Upper lobe of left lung (tissue), 6 donors: ENCODE measurements around the gene CLASP1. TPM values are rescaled to one million over a fixed set of nuclear protein-coding genes. Genes with fewer than 3 reads are reported as not detected.

Experiments
- ATAC-seq, 2 donors: fragments of 200-7000 bp; cut with Tn5 transposase; one replicate each; pipeline ENCODE4 v1.9.1; 2022; ENCODE audit warnings: mild to moderate bottlenecking in 2 of 2, moderate library complexity in 2 of 2; ENCODE audit not compliant: low FRiP score in 2 of 2
- DNase-seq, 2 donors: peaks; one replicate each; pipeline ENCODE4 v3.0.0-alpha.2; 2019 to 2020
- H3K27ac ChIP-seq, 4 donors: fragments of 200-600 bp; sonication (generic); one replicate each; pipeline ENCODE4 v1.5.1; 2016 to 2019
- H3K27me3 ChIP-seq, 4 donors: fragments of 200-600 bp; sonication (generic); one replicate each; pipeline ENCODE4 v1.5.1; 2017 to 2019
- H3K36me3 ChIP-seq, 4 donors: fragments of 200-600 bp; sonication (generic); one replicate each; pipeline ENCODE4 v1.5.1; 2016 to 2019
- H3K4me1 ChIP-seq, 4 donors: fragments of 200-600 bp; sonication (generic); one replicate each; pipeline ENCODE4 v1.5.1; 2018 to 2019
- H3K4me3 ChIP-seq, 4 donors: fragments of 200-600 bp; sonication (generic); one replicate each; pipeline ENCODE4 v1.5.1; 2017 to 2019; ENCODE audit warnings: mild to moderate bottlenecking in 2 of 4, moderate library complexity in 1 of 4
- H3K9me3 ChIP-seq, 4 donors: fragments of 200-600 bp; sonication (generic); one replicate each; pipeline ENCODE4 v1.5.1; 2018 to 2019
- EP300 ChIP-seq, 4 donors: sonication (generic); formaldehyde crosslinking; IDR thresholded peaks; one replicate each; pipeline ENCODE4 v1.5.1; 2017; ENCODE audit warnings: antibody characterized with exemption in 4 of 4, control low read depth in 2 of 4
- POLR2A ChIP-seq, 4 donors: fragments of 450-650 bp; IDR thresholded peaks; one replicate each; pipeline ENCODE4 v1.5.1; 2016 to 2017; ENCODE audit warnings: antibody characterized with exemption in 4 of 4, mild to moderate bottlenecking in 2 of 4
- POLR2AphosphoS5 ChIP-seq, 2 donors: sonication (generic); formaldehyde crosslinking; IDR thresholded peaks; one replicate each; pipeline ENCODE4 v1.5.1; 2017; ENCODE audit warnings: antibody characterized with exemption in 2 of 2
- WGBS, 2 donors: methylation state at CpG; one replicate each; pipeline ENCODE4 v1.1.5; 2017 to 2018; 5-methylcytosine and 5-hydroxymethylcytosine counted together
- total RNA-seq, 6 donors: library from RNA; depleted of rRNA in 4 of 6; stranded (reverse); fragments of >200 nt in 4 of 6; gene quantifications; one replicate each; pipeline versions ENCODE4 v1.1.0 to v1.2.1, GENCODE V29; 2016 to 2021
- TF ChIP-seq, protein P1 (sequence below), 6 experiments: fragments of 450-650 bp in 4 of 6; fragments of 200-600 bp in 2 of 6; sonication (generic) in 2 of 6; IDR thresholded peaks; one replicate each; pipeline ENCODE4 v1.5.1; 2016 to 2019; ENCODE audit warnings: antibody characterized with exemption in 6 of 6
- donor health status: DM: no; HTN: no; CAD: no; lungs with moderate emphysema.
- donor health status: DM: no; HTN: yes; CAD: no; lungs with severe emphysema.

CLASP1 gene
- total RNA-seq, 6 donors from 2014 or later = 36.3 to 95.3 (median 46.8) TPM

GRCh38 chr2:121582272-121582671 is 67.0 kb downstream of the CLASP1 start:
- DNase-seq = no peak
- TF ChIP-seq, protein P1, sequence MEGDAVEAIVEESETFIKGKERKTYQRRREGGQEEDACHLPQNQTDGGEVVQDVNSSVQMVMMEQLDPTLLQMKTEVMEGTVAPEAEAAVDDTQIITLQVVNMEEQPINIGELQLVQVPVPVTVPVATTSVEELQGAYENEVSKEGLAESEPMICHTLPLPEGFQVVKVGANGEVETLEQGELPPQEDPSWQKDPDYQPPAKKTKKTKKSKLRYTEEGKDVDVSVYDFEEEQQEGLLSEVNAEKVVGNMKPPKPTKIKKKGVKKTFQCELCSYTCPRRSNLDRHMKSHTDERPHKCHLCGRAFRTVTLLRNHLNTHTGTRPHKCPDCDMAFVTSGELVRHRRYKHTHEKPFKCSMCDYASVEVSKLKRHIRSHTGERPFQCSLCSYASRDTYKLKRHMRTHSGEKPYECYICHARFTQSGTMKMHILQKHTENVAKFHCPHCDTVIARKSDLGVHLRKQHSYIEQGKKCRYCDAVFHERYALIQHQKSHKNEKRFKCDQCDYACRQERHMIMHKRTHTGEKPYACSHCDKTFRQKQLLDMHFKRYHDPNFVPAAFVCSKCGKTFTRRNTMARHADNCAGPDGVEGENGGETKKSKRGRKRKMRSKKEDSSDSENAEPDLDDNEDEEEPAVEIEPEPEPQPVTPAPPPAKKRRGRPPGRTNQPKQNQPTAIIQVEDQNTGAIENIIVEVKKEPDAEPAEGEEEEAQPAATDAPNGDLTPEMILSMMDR (IDR thresholded peaks at IDR 0.05) = no peak
- no peak for TF ChIP-seq POLR2AphosphoS5 (IDR thresholded peaks at IDR 0.05)
- TF ChIP-seq EP300 (IDR thresholded peaks at IDR 0.05) = no peak
- TF ChIP-seq POLR2A (IDR thresholded peaks at IDR 0.05) = no peak
- no peak overlapping the region for H3K4me3 ChIP-seq
- no peaks in the 10 kb centered on the region for H3K9me3 ChIP-seq
- H3K36me3 ChIP-seq = no peaks in the 10 kb centered on the region
- H3K27me3 ChIP-seq = no peaks in the 10 kb centered on the region
- peaks cover 0 to 8% (median 5%) of the 10 kb centered on the region in 4 donors for H3K4me1 ChIP-seq
- H3K27ac ChIP-seq = no peak overlapping the region
- ATAC-seq = no peak

DNA sequence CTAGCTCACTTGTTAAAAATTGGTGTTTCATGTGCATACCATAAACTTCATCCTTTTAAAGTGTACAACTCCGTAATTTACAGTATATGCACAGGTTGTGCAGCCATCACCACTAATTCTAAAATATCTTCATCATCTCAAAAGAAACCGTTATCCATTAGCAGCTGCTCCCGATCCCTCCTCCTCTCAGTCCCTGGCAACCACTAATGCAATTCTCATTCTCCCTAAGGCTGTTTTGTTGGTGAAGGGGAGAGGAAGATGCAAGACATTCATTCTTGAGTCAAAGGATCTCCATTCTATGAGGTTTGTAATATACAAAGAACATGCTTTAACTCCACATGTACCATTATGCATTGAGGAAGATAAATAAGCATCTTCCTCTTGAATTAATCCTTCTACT is 70.0 kb downstream of the CLASP1 start:
- WGBS, 2 donors = 95 to 97% methylated on average over 3 of the region's 3 CpGs

GRCh38 chr2:121577381-121577780 is 71.9 kb downstream of the CLASP1 start:
- Histone ChIP-seq H3K4me1 (peaks cover 0 to 8% (median 0%) of the 10 kb centered on the region in 4 donors), H3K9me3 (no peaks in the 10 kb centered on the region), H3K27ac (no peak overlapping the region), H3K27me3 (no peaks in the 10 kb centered on the region), H3K36me3 (no peaks in the 10 kb centered on the region), H3K4me3 (no peak overlapping the region)
- TF ChIP-seq, protein P1 (IDR thresholded peaks at IDR 0.05) = no peak
- TF ChIP-seq POLR2A (IDR thresholded peaks at IDR 0.05) (no peak), EP300 (IDR thresholded peaks at IDR 0.05) (no peak), POLR2AphosphoS5 (IDR thresholded peaks at IDR 0.05) (no peak)
- WGBS, 2 donors = 62 to 73% methylated on average over 1 of the region's 1 CpG
- ATAC-seq (no peak), DNase-seq (no peak)

More for the DNA sequence above, 70.0 kb downstream of the CLASP1 start:
- H3K36me3 ChIP-seq = no peaks in the 10 kb centered on the region
- DNase-seq (no peak), ATAC-seq (no peak)
- TF ChIP-seq, protein P1 (IDR thresholded peaks at IDR 0.05) = no peak
- TF ChIP-seq POLR2AphosphoS5 (IDR thresholded peaks at IDR 0.05) (no peak), EP300 (IDR thresholded peaks at IDR 0.05) (no peak), POLR2A (IDR thresholded peaks at IDR 0.05) (no peak)
- no peak overlapping the region for H3K4me3 ChIP-seq
- no peaks in the 10 kb centered on the region for H3K27me3 ChIP-seq
- no peak overlapping the region for H3K27ac ChIP-seq
- H3K9me3 ChIP-seq = no peaks in the 10 kb centered on the region
- H3K4me1 ChIP-seq = peaks cover 0 to 8% (median 0%) of the 10 kb centered on the region in 4 donors

DNA sequence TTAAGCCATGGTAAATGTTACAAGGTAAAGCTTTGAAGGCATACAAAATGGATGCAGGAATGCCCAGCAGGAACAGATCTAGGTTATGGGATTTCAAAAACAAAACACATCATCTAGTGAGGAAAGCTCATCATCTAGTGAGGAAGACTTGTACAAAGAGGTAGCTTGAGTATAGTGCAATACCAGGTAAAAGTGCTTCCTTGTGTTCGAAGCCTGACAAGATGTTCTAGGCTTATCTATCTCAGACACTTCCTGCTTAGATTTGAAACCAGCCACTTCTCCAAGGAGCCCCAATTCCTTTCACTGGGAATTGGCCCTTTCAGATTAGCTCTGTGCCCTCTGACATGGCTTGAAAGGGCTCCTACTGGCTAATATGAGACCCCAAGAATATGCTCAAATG is 73.0 kb downstream of the CLASP1 start:
- no peak for DNase-seq
- Histone ChIP-seq H3K36me3 (peaks cover 0 to 6% (median 0%) of the 10 kb centered on the region in 4 donors), H3K4me3 (no peak overlapping the region), H3K4me1 (peaks cover 0 to 8% (median 0%) of the 10 kb centered on the region in 4 donors), H3K27me3 (no peaks in the 10 kb centered on the region), H3K27ac (no peak overlapping the region), H3K9me3 (no peaks in the 10 kb centered on the region)
- WGBS, 2 donors = 39 to 53% methylated on average over 1 of the region's 1 CpG
- ATAC-seq = no peak
- TF ChIP-seq EP300 (IDR thresholded peaks at IDR 0.05) (no peak), POLR2A (IDR thresholded peaks at IDR 0.05) (no peak)
- TF ChIP-seq, protein P1 (IDR thresholded peaks at IDR 0.05) = no peak

- H3K4me1 ChIP-seq = peaks cover 0 to 6% (median 0%) of the 10 kb centered on the region in 4 donors
- H3K36me3 ChIP-seq = peaks cover 0 to 6% (median 0%) of the 10 kb centered on the region in 4 donors
- H3K4me3 ChIP-seq = no peak overlapping the region
- no peaks in the 10 kb centered on the region for H3K27me3 ChIP-seq
- no peaks in the 10 kb centered on the region for H3K9me3 ChIP-seq
- ATAC-seq (no peak), DNase-seq (no peak)
- TF ChIP-seq, protein P1 (IDR thresholded peaks at IDR 0.05) = no peak
- no peak for TF ChIP-seq POLR2A (IDR thresholded peaks at IDR 0.05)
- no peak for TF ChIP-seq EP300 (IDR thresholded peaks at IDR 0.05)
- TF ChIP-seq POLR2AphosphoS5 (IDR thresholded peaks at IDR 0.05) = no peak
- no peak overlapping the region for H3K27ac ChIP-seq
- WGBS, 2 donors = 85 to 97% methylated on average over 3 of the region's 3 CpGs
Measured at GRCh38 chr2:121575800-121576199, 73.5 kb downstream of the CLASP1 start.
